Astrocyte of the spinal cord (primary cell): ENCODE data around the gene FHIT.
A peak's percentile ranks its signal among the peaks of the same experiment; 100 is the strongest.
"Not testable (repeated sequence)": the region's sequence is repeated elsewhere in the genome, so short reads cannot be mapped to it uniquely, and the experiment has no call there.

Experiments used
- DNase-seq: peaks from one replicate; pipeline ENCODE4 v3.0.0; 2011; ENCODE audit warnings: low read depth, low spot score
- H3K4me3 ChIP-seq: 2 replicates; pipeline ENCODE4 v1.5.1; 2011; ENCODE audit warnings: low read depth, mild to moderate bottlenecking, low read length, moderate library complexity
- CTCF ChIP-seq: IDR thresholded peaks from 2 replicates; pipeline ENCODE4 v1.5.1; 2012; ENCODE audit warnings: low read depth, mild to moderate bottlenecking, low read length, inconsistent platforms
- in situ Hi-C: cut with HindIII; loops from 2 replicates; pipeline ENCODE4 v1.10.0; 2017; ENCODE audit warnings: low sequenced_read_pairs

The FHIT gene

GRCh38 chr3:61032991-61033390 lies 218.3 kb downstream of the FHIT start:
- in situ Hi-C loops: no loop called here
- DNase-seq: no peak
- H3K4me3 ChIP-seq: no peak overlapping the region
- no peak for TF ChIP-seq CTCF

DNA sequence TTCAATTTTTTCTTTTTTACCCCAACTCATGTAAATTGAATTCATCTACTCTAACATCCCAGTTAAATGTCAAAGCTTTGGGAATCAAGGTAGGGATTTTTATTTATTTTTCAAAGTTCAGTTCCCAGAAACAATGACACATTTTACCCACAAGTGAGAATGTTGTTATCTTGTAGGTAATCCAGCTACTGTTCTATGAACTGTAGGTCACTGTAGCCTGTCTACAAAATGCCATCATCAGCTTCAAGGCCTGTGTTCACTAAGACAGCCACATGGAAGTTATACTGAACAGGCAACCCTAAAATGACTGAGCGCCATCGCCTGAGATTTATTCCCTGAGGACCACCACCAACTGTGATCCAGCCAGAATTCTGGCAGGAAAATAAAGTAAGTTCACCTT lies 219.7 kb downstream of the FHIT start:
- no peak overlapping the region for H3K4me3 ChIP-seq
- TF ChIP-seq CTCF: no peak
- DNase-seq: no peak
- in situ Hi-C loops: no loop called here

GRCh38 chr3:61030469-61031035 lies 220.7 kb downstream of the FHIT start:
- TF ChIP-seq CTCF: no peak
- no peak overlapping the region for H3K4me3 ChIP-seq
- in situ Hi-C loops: no loop called here
- peak; percentile 46 for DNase-seq

- no peak for DNase-seq
- no peak overlapping the region for H3K4me3 ChIP-seq
- in situ Hi-C loops: no loop called here
- TF ChIP-seq CTCF: no peak
Observed at GRCh38 chr3:61029194-61029593, 222.1 kb downstream of the FHIT start.

DNA sequence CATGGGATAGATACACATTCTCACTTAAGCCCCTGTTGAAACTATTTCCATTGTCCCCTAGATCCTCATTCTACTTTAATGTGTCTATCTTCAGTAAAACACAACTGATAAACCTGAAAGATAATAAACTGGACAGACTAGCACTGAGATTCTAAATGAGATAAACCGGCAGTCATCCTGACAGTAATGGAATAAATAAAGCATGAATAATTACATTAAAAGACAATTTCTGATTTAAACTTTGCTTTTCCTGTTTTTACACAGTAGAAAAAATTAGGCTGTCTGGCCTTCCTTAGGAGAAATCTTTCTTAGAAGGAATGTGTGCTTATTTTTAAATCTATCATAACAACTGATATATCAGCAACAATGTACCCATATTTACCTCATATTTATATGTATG lies 232.4 kb downstream of the FHIT start:
- no peak overlapping the region for H3K4me3 ChIP-seq
- DNase-seq: no peak
- in situ Hi-C loops: no loop called here
- TF ChIP-seq CTCF: no peak

DNA sequence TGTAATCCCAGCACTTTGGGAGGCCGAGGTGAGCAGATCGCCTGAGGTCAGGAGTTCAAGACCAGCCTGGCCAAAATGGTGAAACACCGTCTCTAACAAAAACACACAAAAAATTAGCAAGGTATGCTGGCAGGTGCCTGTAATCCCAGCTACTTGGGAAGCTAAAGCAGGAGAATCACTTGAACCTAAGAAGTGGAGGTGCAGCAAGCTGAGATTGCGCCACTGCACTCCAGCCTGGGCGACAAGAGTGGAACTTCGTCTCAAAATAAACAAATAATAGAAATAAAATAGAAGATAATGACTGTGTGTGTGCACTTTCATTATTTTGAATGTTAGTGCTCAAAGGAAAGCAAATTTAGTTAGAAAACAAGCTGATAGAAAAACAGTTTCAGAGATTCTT lies 234.2 kb downstream of the FHIT start:
- in situ Hi-C loops, H3K4me3 ChIP-seq, DNase-seq: not testable (repeated sequence)

- DNase-seq: no peak
- H3K4me3 ChIP-seq: no peak overlapping the region
- TF ChIP-seq CTCF: no peak
- in situ Hi-C loops: no loop called here
Observed at GRCh38 chr3:61015859-61016258, 235.4 kb downstream of the FHIT start.
